BLaER1 (cell line): Measurements from ENCODE around the gene CAPN9.
"Not testable (repeated sequence)": the region's sequence is repeated elsewhere in the genome, so short reads cannot be mapped to it uniquely, and the experiment has no call there.

Experiments used
- H3K27ac ChIP-seq: shearing (Covaris generic); formaldehyde crosslinking; 2 replicates; pipeline ENCODE4 v1.8.1; 2022
- H3K27me3 ChIP-seq: shearing (Covaris generic); formaldehyde crosslinking; 2 replicates; pipeline ENCODE4 v1.8.1; 2022
- H3K36me3 ChIP-seq: shearing (Covaris generic); formaldehyde crosslinking; 2 replicates; pipeline ENCODE4 v1.8.1; 2022
- H3K4me1 ChIP-seq: shearing (Covaris generic); formaldehyde crosslinking; 2 replicates; pipeline ENCODE4 v1.8.1; 2022
- H3K4me2 ChIP-seq: shearing (Covaris generic); formaldehyde crosslinking; 2 replicates; pipeline ENCODE4 v1.8.1; 2022
- H3K4me3 ChIP-seq: shearing (Covaris generic); formaldehyde crosslinking; 2 replicates; pipeline ENCODE4 v1.8.1; 2022
- H3K9ac ChIP-seq: shearing (Covaris generic); formaldehyde crosslinking; 2 replicates; pipeline ENCODE4 v1.8.1; 2022
- H3K9me3 ChIP-seq: shearing (Covaris generic); formaldehyde crosslinking; 2 replicates; pipeline ENCODE4 v1.8.1; 2022
- H4K20me1 ChIP-seq: shearing (Covaris generic); formaldehyde crosslinking; 2 replicates; pipeline ENCODE4 v1.8.1; 2022
- Cebpa-rat ChIP-seq: shearing (Covaris generic); IDR thresholded peaks from 2 replicates; pipeline ENCODE4 v1.8.1; 2022

The CAPN9 gene

DNA sequence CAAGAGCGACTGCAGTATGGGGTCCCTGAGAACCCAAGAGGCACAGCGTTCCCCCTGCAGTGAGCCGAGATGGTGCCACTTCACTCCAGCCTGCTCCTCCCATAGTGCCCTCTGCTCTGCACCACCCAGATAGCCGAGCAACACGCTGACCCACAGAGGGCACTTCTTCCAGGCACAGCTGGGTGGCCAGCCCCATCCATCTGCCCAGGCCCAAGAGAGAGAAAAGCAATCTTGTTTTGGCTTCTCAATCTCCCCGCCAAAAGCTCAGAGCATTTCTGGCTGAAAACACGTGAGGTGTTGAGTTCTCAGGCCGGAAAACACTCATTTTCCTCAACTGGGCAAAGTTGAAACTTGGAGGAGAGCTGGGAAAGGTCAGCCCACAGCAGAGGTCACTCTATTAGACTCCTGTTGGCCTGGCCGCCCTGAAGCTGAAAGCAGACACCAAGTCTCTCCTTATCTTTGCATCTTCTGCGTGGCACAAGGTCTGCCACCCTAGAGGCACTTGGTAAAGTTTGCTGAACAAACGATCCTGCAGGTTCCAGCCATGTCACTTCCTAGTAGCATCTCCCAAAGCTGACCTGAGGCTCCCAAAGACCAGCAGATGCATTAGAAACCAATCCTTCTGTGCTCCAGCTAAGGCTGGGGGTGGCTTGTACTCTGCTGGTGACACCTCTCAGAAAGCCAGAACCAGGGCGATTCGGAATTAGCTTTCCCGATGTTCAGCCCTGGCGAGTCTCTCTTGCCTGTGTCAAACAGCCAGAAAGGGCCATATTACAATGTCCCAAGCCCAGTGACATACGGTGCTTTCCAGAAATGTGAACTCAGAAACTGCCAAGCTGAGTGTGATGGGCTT, 10.9 kb downstream of the CAPN9 start:
- H3K4me3 ChIP-seq = no peak overlapping the region
- no peaks in the 10 kb centered on the region for H4K20me1 ChIP-seq
- H3K4me1 ChIP-seq = peaks cover 5% of the 10 kb centered on the region
- no peak for TF ChIP-seq Cebpa-rat
- H3K9me3 ChIP-seq = no peaks in the 10 kb centered on the region
- no peak overlapping the region for H3K27ac ChIP-seq
- no peaks in the 10 kb centered on the region for H3K27me3 ChIP-seq
- no peak overlapping the region for H3K4me2 ChIP-seq
- no peaks in the 10 kb centered on the region for H3K36me3 ChIP-seq
- H3K9ac ChIP-seq = no peak overlapping the region

DNA sequence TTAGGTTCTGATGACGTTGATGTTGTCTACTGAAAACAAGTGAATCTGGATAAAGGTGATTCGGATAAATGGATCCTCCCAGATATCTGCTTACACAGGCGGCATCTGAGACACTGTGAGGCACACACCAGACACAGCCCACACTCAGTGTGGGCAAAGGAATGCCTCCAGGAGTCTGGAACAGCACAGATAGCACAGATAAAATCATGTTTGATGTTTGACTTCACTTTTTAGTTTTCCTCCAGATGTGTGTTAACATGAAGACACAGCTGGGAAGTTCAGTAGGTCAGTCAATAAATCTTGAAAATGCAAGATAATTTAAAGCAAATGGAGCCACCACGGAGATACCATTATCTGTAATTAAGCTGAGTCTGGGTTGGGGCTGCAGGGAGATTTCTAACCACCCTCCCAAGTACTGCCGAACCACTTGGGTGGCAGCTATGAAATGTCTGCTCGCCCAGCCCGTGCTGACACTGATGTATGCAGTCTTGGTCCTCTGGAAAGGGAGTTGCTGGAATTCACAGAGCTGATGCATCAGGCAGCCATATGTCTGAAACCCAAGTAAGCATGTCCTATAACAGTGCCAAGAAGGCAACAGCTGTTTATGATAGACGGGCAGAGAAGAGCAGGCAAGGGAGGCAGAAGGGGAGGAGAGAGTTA, 11.7 kb downstream of the CAPN9 start:
- Histone ChIP-seq H3K9ac (no peak overlapping the region), H3K4me1 (no peaks in the 10 kb centered on the region), H3K27me3 (no peaks in the 10 kb centered on the region), H3K9me3 (no peaks in the 10 kb centered on the region), H3K36me3 (no peaks in the 10 kb centered on the region), H3K4me2 (no peak overlapping the region), H4K20me1 (no peaks in the 10 kb centered on the region), H3K4me3 (no peak overlapping the region), H3K27ac (no peak overlapping the region)
- TF ChIP-seq Cebpa-rat = no peak

DNA sequence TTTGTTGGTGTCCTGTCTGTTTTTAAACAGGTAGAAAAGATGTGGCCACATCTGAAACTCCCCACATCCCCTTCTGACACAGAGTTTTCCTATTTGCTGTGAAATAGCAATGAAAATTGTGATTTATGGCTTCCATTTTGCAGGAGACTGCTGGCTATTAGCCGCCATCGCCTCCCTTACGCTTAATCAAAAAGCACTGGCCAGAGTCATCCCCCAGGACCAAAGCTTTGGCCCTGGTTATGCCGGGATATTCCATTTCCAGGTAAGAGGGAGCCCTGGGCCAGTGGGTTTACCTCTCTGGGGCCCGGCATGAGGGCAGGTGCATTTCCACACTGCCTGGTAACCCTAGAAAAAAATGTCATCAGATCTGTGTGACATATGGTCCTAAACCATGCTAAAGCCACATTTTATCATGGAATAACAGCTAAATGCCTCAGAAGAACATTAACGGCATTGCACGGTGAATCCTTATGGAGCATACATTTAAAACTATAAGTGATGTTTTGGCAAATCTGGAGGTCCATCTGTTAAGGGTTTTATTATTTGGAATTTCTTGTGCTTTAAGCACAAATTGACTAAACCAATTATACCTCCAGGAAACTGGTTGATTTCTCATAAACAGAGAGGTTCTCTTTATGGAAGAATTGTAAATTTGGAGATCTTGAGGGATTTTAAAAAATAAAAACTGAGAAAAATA, 12.3 kb downstream of the CAPN9 start:
- H4K20me1 ChIP-seq = no peaks in the 10 kb centered on the region
- no peak overlapping the region for H3K4me3 ChIP-seq
- no peaks in the 10 kb centered on the region for H3K27me3 ChIP-seq
- no peaks in the 10 kb centered on the region for H3K4me1 ChIP-seq
- no peaks in the 10 kb centered on the region for H3K9me3 ChIP-seq
- no peak overlapping the region for H3K27ac ChIP-seq
- no peak for TF ChIP-seq Cebpa-rat
- no peaks in the 10 kb centered on the region for H3K36me3 ChIP-seq
- no peak overlapping the region for H3K9ac ChIP-seq
- H3K4me2 ChIP-seq = no peak overlapping the region

DNA sequence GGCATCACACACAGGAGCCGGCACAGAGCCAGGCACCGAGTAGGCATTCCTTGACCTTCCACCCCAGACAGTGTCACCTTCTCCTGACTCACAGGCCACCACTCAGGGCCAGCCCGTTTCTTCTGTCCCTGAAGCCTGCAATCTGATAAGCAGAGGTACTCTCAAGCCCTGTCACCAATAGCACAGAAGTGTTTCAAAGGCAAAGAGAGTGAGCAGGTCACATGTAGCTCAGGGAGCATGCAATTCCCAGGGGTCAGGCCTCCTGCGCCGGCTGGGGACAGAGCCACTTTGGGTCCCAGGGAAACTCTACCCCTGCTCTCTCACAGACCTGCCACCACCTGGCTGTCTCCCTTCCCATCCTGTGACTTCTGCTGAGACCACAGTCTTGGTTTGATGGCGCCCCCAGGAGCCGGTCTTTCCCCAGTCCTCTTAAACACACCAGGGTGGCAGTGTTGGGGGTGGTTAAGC, 13.2 kb downstream of the CAPN9 start:
- Histone ChIP-seq H4K20me1 (no peaks in the 10 kb centered on the region), H3K36me3 (no peaks in the 10 kb centered on the region), H3K27me3 (no peaks in the 10 kb centered on the region), H3K27ac (no peak overlapping the region), H3K9ac (no peak overlapping the region), H3K4me3 (no peak overlapping the region), H3K9me3 (no peaks in the 10 kb centered on the region), H3K4me2 (no peak overlapping the region), H3K4me1 (no peaks in the 10 kb centered on the region)
- no peak for TF ChIP-seq Cebpa-rat

DNA sequence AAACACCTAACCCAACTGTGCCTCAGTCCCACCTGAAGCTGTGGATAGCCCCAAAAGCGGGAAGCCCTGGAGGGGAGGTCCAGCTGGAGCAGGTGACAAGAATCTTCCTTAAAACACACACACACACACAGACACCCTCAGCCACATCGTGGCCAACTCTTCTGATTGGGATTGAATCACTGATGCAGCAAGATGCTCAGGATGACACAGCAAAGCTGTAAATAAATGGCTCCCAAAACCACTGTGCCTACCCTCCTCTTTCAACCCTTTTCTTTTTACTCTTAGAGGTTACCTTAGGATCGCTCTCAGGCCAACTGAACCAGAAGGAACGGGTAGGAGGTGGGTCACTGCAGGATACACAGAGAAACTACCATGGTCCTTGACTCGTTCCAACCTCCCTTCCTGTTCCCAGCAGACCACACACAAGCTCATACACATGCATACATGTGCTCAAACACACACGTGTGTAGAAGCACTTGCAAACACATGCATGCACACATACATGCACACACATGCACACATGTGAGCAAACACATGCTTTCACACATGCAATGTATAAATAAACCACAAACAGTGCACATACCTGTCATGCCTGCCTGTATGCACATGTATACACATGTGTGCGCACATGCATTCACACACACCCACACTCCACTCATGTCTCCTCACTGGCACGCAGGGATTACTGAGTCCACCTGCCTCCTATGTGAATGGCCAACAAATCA, 14.4 kb downstream of the CAPN9 start:
- no peak for TF ChIP-seq Cebpa-rat

DNA sequence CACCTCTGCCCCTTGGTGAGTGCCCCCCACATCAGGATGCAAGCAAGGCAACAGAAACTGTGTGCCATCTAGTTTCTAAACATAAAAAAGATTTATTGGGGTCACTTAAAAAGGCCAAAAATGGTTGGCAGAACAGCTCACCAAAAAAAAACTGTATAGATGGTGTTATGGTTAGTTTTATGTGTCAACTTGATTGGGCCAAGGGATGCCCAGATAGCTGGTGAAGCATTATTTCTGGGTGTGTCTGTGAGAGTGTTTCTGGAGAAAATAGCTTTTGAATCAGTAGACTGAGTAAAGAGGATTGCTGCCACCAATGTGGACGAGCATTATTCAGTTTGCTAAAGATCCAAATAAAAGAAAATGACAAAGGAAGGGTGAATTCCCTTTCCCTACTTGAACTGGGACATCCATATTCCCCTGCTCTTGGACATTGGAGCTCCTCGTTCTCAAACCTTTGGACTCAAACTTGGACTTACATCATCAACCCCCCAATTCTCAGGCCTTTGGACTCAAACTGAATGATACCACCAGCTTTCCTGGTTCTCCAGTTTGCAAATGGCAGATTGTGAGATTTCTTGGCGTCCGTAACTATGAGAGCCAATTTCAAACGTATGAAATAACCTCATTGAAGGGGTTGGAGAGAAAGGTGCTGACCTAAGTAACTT, 16.9 kb downstream of the CAPN9 start:
- H3K4me1 ChIP-seq = no peaks in the 10 kb centered on the region
- no peaks in the 10 kb centered on the region for H3K36me3 ChIP-seq
- H4K20me1 ChIP-seq = no peaks in the 10 kb centered on the region
- H3K27ac ChIP-seq = no peak overlapping the region
- no peak overlapping the region for H3K4me2 ChIP-seq
- H3K9ac ChIP-seq = no peak overlapping the region
- 0 out of 2 replicates have a peak, but pooled peaks cover 4% of the 10 kb centered on the region for H3K9me3 ChIP-seq
- no peaks in the 10 kb centered on the region for H3K27me3 ChIP-seq
- no peak overlapping the region for H3K4me3 ChIP-seq
- no peak for TF ChIP-seq Cebpa-rat

More for the DNA sequence above, 14.4 kb downstream of the CAPN9 start:
- no peak overlapping the region for H3K27ac ChIP-seq
- no peak overlapping the region for H3K4me2 ChIP-seq
- H3K9ac ChIP-seq = no peak overlapping the region
- H3K27me3 ChIP-seq = no peaks in the 10 kb centered on the region
- H3K4me3 ChIP-seq = no peak overlapping the region
- H3K9me3 ChIP-seq = no peaks in the 10 kb centered on the region
- no peaks in the 10 kb centered on the region for H4K20me1 ChIP-seq
- H3K4me1 ChIP-seq = no peaks in the 10 kb centered on the region
- no peaks in the 10 kb centered on the region for H3K36me3 ChIP-seq

DNA sequence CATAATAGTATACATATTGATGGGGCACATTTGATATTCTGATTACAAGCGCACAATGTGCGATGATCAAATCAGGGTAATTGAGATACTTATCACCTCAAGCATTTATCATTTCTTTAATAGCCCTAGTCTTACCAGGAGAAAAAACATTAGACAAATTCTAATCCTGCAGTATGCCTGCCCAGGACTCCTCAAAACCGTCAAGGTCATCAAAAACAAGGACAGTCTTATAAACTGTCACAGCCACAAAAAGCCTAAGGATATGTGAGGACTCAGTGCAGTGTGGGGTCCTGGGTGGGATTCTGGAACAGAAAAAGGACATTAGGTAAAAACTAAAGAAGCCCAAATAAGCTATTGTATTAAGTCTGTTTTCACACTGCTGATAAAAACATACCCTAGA, 19.1 kb downstream of the CAPN9 start:
- TF ChIP-seq Cebpa-rat = no peak
- no peaks in the 10 kb centered on the region for H3K27me3 ChIP-seq
- no peak overlapping the region for H3K4me2 ChIP-seq
- H3K36me3 ChIP-seq = no peaks in the 10 kb centered on the region
- no peaks in the 10 kb centered on the region for H4K20me1 ChIP-seq
- no peak overlapping the region for H3K4me3 ChIP-seq
- no peak overlapping the region for H3K27ac ChIP-seq
- H3K9me3 ChIP-seq = peaks cover 11% of the 10 kb centered on the region
- H3K4me1 ChIP-seq = no peaks in the 10 kb centered on the region
- no peak overlapping the region for H3K9ac ChIP-seq

DNA sequence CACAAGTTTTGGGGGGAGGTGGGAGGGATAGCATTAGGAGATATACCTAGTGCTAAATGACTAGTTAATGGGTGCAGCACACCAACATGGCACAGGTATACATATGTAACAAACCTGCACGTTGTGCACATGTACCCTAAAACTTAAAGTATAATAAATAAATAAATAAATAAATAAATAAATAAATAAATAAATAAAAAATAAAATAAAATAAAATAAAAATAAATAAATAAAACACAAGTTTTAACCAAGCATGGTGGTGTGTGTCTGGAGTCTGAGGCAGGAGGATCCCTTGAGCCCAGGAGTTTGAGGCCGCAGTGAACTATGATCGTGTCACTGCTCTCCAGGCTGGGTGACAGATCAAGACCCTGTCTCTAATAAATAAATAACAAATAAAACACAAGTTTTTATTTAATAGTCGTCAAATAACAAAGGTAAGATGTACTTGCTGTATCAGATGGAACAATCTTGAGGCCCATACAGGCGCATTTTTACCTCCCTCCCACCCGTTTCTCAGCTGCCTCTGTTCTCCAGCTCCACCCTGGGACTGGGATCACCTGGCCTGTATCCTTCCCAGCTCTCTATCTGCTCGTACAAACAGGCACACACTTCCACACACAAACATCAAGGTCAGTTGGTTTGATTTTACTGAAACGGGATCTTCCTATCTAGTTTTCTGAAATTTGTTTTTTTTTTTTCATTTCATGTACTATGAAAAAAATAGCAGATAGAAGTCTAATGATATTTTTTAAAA, 20.8 kb downstream of the CAPN9 start:
- not testable (repeated sequence) for H3K27me3 ChIP-seq, H3K36me3 ChIP-seq, H3K9ac ChIP-seq, H3K4me2 ChIP-seq, H3K27ac ChIP-seq, H3K4me3 ChIP-seq, H3K4me1 ChIP-seq, H4K20me1 ChIP-seq
- peaks cover 11% of the 10 kb centered on the region for H3K9me3 ChIP-seq
